ENCODE measurements around the gene CHAF1B.

The CHAF1B gene

DNA sequence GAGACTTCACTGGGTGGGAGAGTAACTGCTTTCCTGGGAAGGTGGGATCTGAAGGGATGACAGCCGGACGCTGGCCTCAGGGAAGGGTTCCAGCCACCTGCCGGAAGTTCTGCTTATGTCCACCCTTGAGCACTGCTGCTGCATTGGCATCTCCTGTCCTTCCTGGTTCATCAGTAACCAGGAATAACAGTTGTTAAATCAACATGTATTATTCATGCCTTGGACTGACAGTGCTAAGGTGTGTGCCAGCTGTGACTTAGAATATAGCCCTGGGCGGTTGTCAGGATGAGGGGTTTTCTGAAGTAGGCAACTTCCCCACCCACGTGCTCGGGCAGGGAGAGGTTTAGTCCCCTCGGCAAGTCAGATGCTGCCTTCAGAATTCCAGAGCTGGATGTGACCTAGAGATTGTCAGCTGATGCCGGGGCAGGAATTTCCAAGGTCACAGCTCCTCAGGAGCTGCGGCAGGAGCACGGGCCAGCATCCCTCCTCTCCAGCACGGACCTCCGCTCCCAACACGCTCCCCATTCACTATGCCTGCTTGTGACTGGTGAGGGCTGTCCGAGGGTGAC is 76.8 kb downstream of the CHAF1B start:
- DNase-seq (ENCODE audit: low read depth in 2 of 2): no peak

DNA sequence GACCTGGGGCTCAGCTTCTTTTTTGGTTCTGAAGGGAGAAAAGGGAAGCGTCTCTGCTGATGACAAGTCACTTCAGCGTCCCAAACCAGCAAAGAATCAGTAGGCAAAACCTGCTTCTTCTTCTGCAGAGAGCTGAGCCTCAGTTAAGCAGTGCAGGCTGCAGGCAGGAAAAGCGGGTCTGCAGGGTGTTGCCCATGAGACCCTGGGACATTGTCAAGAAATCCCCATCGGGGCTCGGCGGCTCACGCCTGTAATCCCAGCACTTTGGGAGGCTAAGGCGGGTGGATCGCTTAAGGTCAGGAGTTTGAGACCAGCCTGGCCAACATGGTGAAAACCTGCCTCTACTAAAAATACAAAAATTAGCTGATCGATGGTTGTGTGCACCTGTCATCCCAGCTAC is 78.0 kb downstream of the CHAF1B start:
- DNase-seq (ENCODE audit: low read depth in 2 of 2): no peak

DNA sequence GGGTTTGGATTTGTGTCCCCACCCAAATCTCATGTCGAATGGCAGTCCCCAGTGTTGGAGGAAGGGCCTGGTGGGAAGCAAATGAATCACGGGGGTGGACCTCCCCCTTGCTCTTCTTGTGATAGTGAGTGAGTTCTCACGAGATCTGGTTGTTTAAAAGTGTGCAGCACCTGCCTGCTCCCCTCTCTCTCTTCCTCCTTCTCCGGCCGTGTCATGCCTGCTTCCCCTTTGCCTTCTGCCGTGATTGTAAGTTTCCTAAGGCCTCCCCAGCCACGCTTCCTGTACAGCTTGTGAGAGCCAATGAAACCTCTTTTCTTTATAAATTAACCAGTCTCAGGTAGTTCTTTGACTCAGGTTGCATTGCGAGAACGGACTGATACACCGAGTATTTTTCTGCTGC is 78.8 kb downstream of the CHAF1B start:
- DNase-seq (ENCODE audit: low read depth in 2 of 2): no peak

DNA sequence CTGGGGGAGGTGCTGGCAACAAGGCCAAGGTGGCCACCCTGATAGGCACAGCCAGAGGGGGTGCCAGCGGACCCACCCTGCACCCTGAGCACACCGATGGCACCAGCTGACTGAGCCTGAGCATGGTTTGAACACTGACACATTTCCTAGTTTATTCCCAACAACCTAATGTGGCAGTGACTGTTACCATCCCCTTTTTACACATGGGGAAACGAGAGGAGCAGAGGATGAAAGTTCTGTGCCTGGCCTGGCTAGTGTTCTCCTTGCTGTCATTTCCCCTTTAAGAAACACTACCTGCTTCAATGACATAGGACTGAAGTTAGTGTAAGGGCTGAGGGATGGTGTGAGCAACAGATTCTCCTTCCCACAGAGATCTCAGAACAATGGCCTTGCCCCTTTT is 79.4 kb downstream of the CHAF1B start:
- DNase-seq (ENCODE audit: low read depth in 2 of 2): no peak

DNA sequence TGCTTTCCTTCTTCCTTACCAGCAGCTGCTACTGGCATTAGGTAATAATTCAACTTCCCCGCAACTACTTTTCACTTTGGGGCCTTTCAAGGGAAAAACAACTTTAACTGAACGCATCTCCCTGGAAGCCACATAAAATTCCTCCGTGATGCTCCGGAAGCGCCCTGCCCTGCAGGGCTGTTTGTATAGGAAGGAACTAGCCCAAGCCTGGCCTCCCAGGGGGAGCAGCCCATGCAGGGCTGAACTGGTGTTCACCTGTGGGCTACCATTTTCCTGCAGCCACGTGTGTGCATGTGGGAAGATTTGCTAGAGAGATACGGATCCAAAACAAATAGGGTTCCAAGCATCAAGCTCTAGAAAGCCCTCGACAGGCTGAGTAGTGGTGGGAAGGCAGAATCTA is 80.3 kb downstream of the CHAF1B start:
- no peak for DNase-seq (ENCODE audit: low read depth in 2 of 2)

DNA sequence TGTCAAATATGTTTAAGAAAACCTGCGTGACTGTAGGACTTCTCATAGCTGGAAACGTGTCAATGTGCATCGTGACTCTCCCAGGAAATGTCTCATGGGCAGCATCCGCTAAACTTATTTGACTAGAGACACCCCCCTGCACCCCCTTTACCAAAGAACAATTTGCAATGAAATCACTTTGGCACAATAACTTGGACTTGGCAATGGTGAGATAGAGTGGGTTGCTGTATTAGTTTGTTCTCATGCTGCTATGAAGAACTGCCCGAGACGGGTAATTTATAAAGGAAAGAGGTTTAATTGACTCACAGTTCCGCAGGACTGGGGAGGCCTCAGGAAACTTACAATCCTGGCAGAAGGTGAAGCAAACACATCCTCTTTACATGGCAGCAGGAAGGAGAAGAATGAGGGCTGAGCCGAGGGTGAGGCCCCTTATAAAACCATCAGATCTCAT is 80.9 kb downstream of the CHAF1B start:
- DNase-seq (ENCODE audit: low read depth in 2 of 2): no peak

All from stimulated activated CD8-positive, alpha-beta memory T cell treated with anti-CD3 and anti-CD28 coated beads, Interleukin-7, amount 100 ng/mL, for 1 hour (primary cell).